ENCODE data around the gene PPP1R8.

- TF ChIP-seq POLR2A (IDR thresholded peaks at IDR 0.05; ENCODE audit: low read depth, low read length) (no peak; the same call in 1 of the 2 replicates), TAF1 (IDR thresholded peaks at IDR 0.05; ENCODE audit: borderline replicate concordance, low read depth, low read length) (no peak), POLR2AphosphoS5 (IDR thresholded peaks at IDR 0.05; ENCODE audit: low read depth, low read length) (0 out of 2 replicates have a peak, but pooled peaks have one; percentile 43)
Observed at GRCh38 chr1:27889506-27889905, 58.9 kb downstream of the PPP1R8 start.

Data from GM12892 (cell line).